PC-3 (cell line): ENCODE results near the gene SULF2. TPM values are rescaled to one million over a fixed set of nuclear protein-coding genes. Genes with fewer than 3 reads are reported as not detected.
"Not testable (repeated sequence)": the region's sequence is repeated elsewhere in the genome, so short reads cannot be mapped to it uniquely, and the experiment has no call there.

Experiments
- ATAC-seq: fragments of 200-7000 bp; cut with Tn5 transposase; 2 replicates; pipeline ENCODE4 v1.9.1; 2020; ENCODE audit warnings: mild to moderate bottlenecking, moderate library complexity
- BruUV-seq: library from RNA; stranded (reverse); fragments of 400-500 nt; replicated peaks from 2 replicates; lab custom pipeline; 2021; lab: Mats Ljungman, UMichigan
- CTCF ChIA-PET: fragments of 300-600 bp; sonication (Branson Sonifier 250); formaldehyde crosslinking; loops from one replicate; lab custom pipeline; 2022; ENCODE audit warnings: antibody characterized with exemption; lab: Charles Lee
- POLR2A ChIA-PET: fragments of 300-600 bp; sonication (Branson Sonifier 250); formaldehyde crosslinking; loops from one replicate; lab custom pipeline; 2022; ENCODE audit warnings: antibody characterized with exemption; ENCODE audit not compliant: unreplicated experiment; lab: Charles Lee
- DNase-seq: peaks from one replicate; pipeline ENCODE4 v3.0.0-alpha.2; 2015
- H2AFZ ChIP-seq: fragments of 300-600 bp; sonication (generic); 2 replicates; pipeline ENCODE4 v1.6.0; 2016; ENCODE audit warnings: antibody characterized with exemption, low read length
- H3F3A ChIP-seq: fragments of 300-600 bp; sonication (generic); one replicate; pipeline ENCODE4 v1.6.0; 2017; ENCODE audit warnings: antibody characterized with exemption, low read length, control low read depth, mild to moderate bottlenecking; ENCODE audit not compliant: unreplicated experiment
- H3K27ac ChIP-seq: fragments of 300-600 bp; sonication (generic); 2 replicates; pipeline ENCODE4 v1.5.1; 2016; ENCODE audit warnings: mild to moderate bottlenecking, low read length
- H3K27me3 ChIP-seq: fragments of 300-600 bp; sonication (generic); 2 replicates; pipeline ENCODE4 v1.6.1; 2016; ENCODE audit warnings: low read length, mixed read lengths
- H3K36me3 ChIP-seq: fragments of 300-600 bp; sonication (generic); 2 replicates; pipeline ENCODE4 v1.6.1; 2016; ENCODE audit warnings: low read depth, mixed run types, low read length, mixed read lengths
- H3K4me1 ChIP-seq: fragments of 300-600 bp; sonication (generic); 2 replicates; pipeline ENCODE4 v1.5.1; 2016; ENCODE audit warnings: low read length; ENCODE audit not compliant: insufficient read depth
- H3K4me2 ChIP-seq: fragments of 300-600 bp; sonication (generic); 2 replicates; pipeline ENCODE4 v1.6.0; 2016; ENCODE audit warnings: low read length
- H3K4me3 ChIP-seq: fragments of 300-600 bp; sonication (generic); 2 replicates; pipeline ENCODE4 v1.5.1; 2016; ENCODE audit warnings: mild to moderate bottlenecking, low read length, mixed read lengths
- H3K79me2 ChIP-seq: fragments of 300-600 bp; sonication (generic); 2 replicates; pipeline ENCODE4 v1.6.1; 2017; ENCODE audit warnings: low read length, mixed read lengths
- H3K9ac ChIP-seq: fragments of 300-600 bp; sonication (generic); 2 replicates; pipeline ENCODE4 v1.6.0; 2016; ENCODE audit warnings: mild to moderate bottlenecking, low read length
- H3K9me2 ChIP-seq: fragments of 300-600 bp; sonication (generic); replicated peaks from 2 replicates; pipeline ENCODE4 v1.6.1; 2016; ENCODE audit warnings: mixed run types, low read length, mixed read lengths
- H3K9me3 ChIP-seq: fragments of 300-600 bp; sonication (generic); 2 replicates; pipeline ENCODE4 v1.6.1; 2016; ENCODE audit warnings: low read length, mixed read lengths
- H4K20me1 ChIP-seq: fragments of 300-600 bp; sonication (generic); 2 replicates; pipeline ENCODE4 v1.6.1; 2016; ENCODE audit warnings: low read length, mixed read lengths
- CTCF ChIP-seq: fragments of 300-600 bp; sonication (generic); conservative IDR thresholded peaks from 2 replicates; pipeline ENCODE4 v1.5.1; 2017; ENCODE audit warnings: antibody characterized with exemption, low read depth, mild to moderate bottlenecking, low read length
- EZH2 ChIP-seq: fragments of 300-600 bp; sonication (generic); IDR thresholded peaks from one replicate; pipeline ENCODE4 v1.6.1; 2017; ENCODE audit warnings: antibody characterized with exemption, mild to moderate bottlenecking, low read length; ENCODE audit not compliant: unreplicated experiment
- EZH2phosphoT487 ChIP-seq: fragments of 300-600 bp; sonication (generic); IDR thresholded peaks from 2 replicates; pipeline ENCODE4 v1.6.1; 2018; ENCODE audit warnings: mild to moderate bottlenecking, antibody characterized with exemption, low read length, borderline replicate concordance
- intact Hi-C: fragments of 100-400 bp; cut with micrococcal nuclease; formaldehyde crosslinking; loops from 2 replicates; pipeline ENCODE4 v1.9.0; 2023
- total RNA-seq: library from RNA; depleted of rRNA; stranded (reverse); fragments of >200 nt; gene quantifications from 2 replicates; pipeline ENCODE4 v1.2.3, GENCODE V29; 2014

Gene SULF2
- total RNA-seq, 1 experiment from 2014 or later, result 340 TPM

GRCh38 chr20:47805951-47806350 is 20.7 kb upstream of the SULF2 start:
- Histone ChIP-seq H4K20me1 (no peaks in the 10 kb centered on the region), H3K27ac (no peak overlapping the region), H3K27me3 (no peaks in the 10 kb centered on the region), H3K4me2 (no peak overlapping the region), H3F3A (no peaks in the 10 kb centered on the region), H2AFZ (no peak overlapping the region), H3K79me2 (0 out of 2 replicates have a peak, but pooled peaks cover 8% of the 10 kb centered on the region), H3K4me1 (peaks cover 24% of the 10 kb centered on the region), H3K4me3 (no peak overlapping the region), H3K9ac (no peak overlapping the region), H3K9me2 (no peaks in the 10 kb centered on the region), H3K9me3 (no peaks in the 10 kb centered on the region), H3K36me3 (no peaks in the 10 kb centered on the region)
- no peak for TF ChIP-seq EZH2phosphoT487
- intact Hi-C loops, result no loop called here
- ATAC-seq, result no peak
- DNase-seq, result no peak
- no TSS peak for BruUV-seq
- ChIA-PET POLR2A (no interaction called here), CTCF (no interaction called here)

GRCh38 chr20:47804972-47805371 is 19.7 kb upstream of the SULF2 start:
- H3F3A ChIP-seq, H3K27ac ChIP-seq, intact Hi-C loops, H3K27me3 ChIP-seq, H3K9me2 ChIP-seq, H2AFZ ChIP-seq, H3K4me2 ChIP-seq, H3K9ac ChIP-seq, ATAC-seq, POLR2A ChIA-PET, H4K20me1 ChIP-seq, BruUV-seq, DNase-seq, CTCF ChIA-PET, H3K4me3 ChIP-seq, H3K36me3 ChIP-seq, H3K79me2 ChIP-seq, H3K9me3 ChIP-seq: not testable (repeated sequence)
- H3K4me1 ChIP-seq, result peaks cover 15% of the 10 kb centered on the region

GRCh38 chr20:47804224-47804825 is 19.0 kb upstream of the SULF2 start:
- H3K4me2 ChIP-seq, H3K36me3 ChIP-seq, H2AFZ ChIP-seq, CTCF ChIA-PET, H3K9me2 ChIP-seq, intact Hi-C loops, H3K4me1 ChIP-seq, POLR2A ChIA-PET, H3K9ac ChIP-seq, H3K27ac ChIP-seq, H3F3A ChIP-seq, DNase-seq, H3K27me3 ChIP-seq, H3K79me2 ChIP-seq, H3K4me3 ChIP-seq, H3K9me3 ChIP-seq, ATAC-seq, H4K20me1 ChIP-seq, BruUV-seq: not testable (repeated sequence)

- H3K4me1 ChIP-seq, result no peaks in the 10 kb centered on the region
- CTCF ChIA-PET, result no interaction called here
- intact Hi-C loops, result no loop called here
Observed at GRCh38 chr20:47802975-47803374, 17.7 kb upstream of the SULF2 start.

More at GRCh38 chr20:47802975-47803374, 17.7 kb upstream of the SULF2 start:
- Histone ChIP-seq H3K27ac (no peak overlapping the region), H4K20me1 (no peaks in the 10 kb centered on the region), H3K36me3 (peaks cover 4% of the 10 kb centered on the region; the same call in 1 of the 2 replicates), H3K9me3 (no peaks in the 10 kb centered on the region), H3K27me3 (no peaks in the 10 kb centered on the region), H3K79me2 (no peaks in the 10 kb centered on the region), H3K9ac (no peak overlapping the region), H3K4me3 (no peak overlapping the region), H3K9me2 (no peaks in the 10 kb centered on the region), H3K4me2 (no peak overlapping the region), H3F3A (no peaks in the 10 kb centered on the region), H2AFZ (no peak overlapping the region)
- ATAC-seq, result no peak
- no TSS peak for BruUV-seq
- TF ChIP-seq EZH2phosphoT487 (no peak), EZH2 (no peak), CTCF (no peak)
- no peak for DNase-seq
- POLR2A ChIA-PET, result no interaction called here
